K562 (cell line): ENCODE results near the gene CST9L. TPM values are rescaled to one million over a fixed set of nuclear protein-coding genes. Genes with fewer than 3 reads are reported as not detected.

ENCODE experiments used
- ATAC-seq: fragments of 200-7000 bp; cut with Tn5 transposase; 3 replicates; pipeline ENCODE4 v1.9.1; 2020; ENCODE audit warnings: moderate library complexity
- BruUV-seq: library from RNA; stranded (reverse); fragments of 400-500 nt; replicated peaks from 2 replicates; lab custom pipeline; 2021; lab: Mats Ljungman, UMichigan
- CTCF ChIA-PET: fragments of 300-600 bp; formaldehyde crosslinking; extraction: SDS; loops from one replicate; lab custom pipeline; 2021; ENCODE audit warnings: low intra/inter-chr PET ratio; lab: Yijun Ruan, JAX
- POLR2A ChIA-PET: fragments of 300-600, 350-650 bp; sonication (Branson Sonifier 250); formaldehyde crosslinking; extraction: SDS; loops from one replicate; lab custom pipeline; 2021; ENCODE audit warnings: antibody characterized with exemption, inconsistent platforms; lab: Yijun Ruan, JAX
- DNase-seq, 4 experiments: peaks; one replicate each; pipeline versions ENCODE4 v3.0.0 to v3.0.0-alpha.2; 2011 to 2018; ENCODE audit warnings: low spot score in 3 of 4, mixed read lengths in 3 of 4; ENCODE audit errors: extremely low read depth in 1 of 4
- FAIRE-seq: peaks from 2 replicates; lab custom pipeline; 2011; peaks lifted over from hg19 to GRCh38; lab: Jason Lieb, UNC
- H2AFZ ChIP-seq: 2 replicates; pipeline ENCODE4 v1.6.0; 2011; ENCODE audit warnings: low read depth, low read length, control low read depth, inconsistent platforms
- H3K27ac ChIP-seq: fragments of 200-600 bp; 3 replicates; pipeline ENCODE4 v1.8.0; 2011; ENCODE audit warnings: low read depth, mild to moderate bottlenecking, control low read depth, inconsistent platforms, low read length, moderate library complexity, mixed read lengths; ENCODE audit errors: extremely low read depth
- H3K27me3 ChIP-seq, 2 experiments: fragments of 300-600 bp in 1 of 2; 2 replicates in 1 of 2; 3 replicates in 1 of 2; pipeline versions ENCODE4 v1.6.0 to v1.8.0; 2011; ENCODE audit warnings: inconsistent platforms in 2 of 2, low read length in 2 of 2, mild to moderate bottlenecking in 1 of 2, mixed read lengths in 1 of 2, moderate library complexity in 1 of 2; ENCODE audit not compliant: control insufficient read depth in 2 of 2, insufficient read depth in 2 of 2
- H3K36me3 ChIP-seq: fragments of 300-600 bp; 3 replicates; pipeline ENCODE4 v1.8.0; 2011; ENCODE audit warnings: mild to moderate bottlenecking, low read length, inconsistent platforms; ENCODE audit not compliant: control insufficient read depth, insufficient read depth
- H3K4me1 ChIP-seq, 2 experiments: fragments of 200-600 bp in 1 of 2; replicated peaks in 1 of 2; 2 replicates in 1 of 2; 3 replicates in 1 of 2; pipeline versions ENCODE4 v1.5.1 to v1.8.0; 2011; ENCODE audit warnings: inconsistent platforms in 2 of 2, low read length in 2 of 2, mild to moderate bottlenecking in 1 of 2, mixed read lengths in 1 of 2, moderate library complexity in 1 of 2; ENCODE audit not compliant: control insufficient read depth in 2 of 2, insufficient read depth in 2 of 2
- H3K4me2 ChIP-seq: 2 replicates; pipeline ENCODE4 v1.6.1; 2011; ENCODE audit warnings: low read length, control low read depth, inconsistent platforms, mixed read lengths; ENCODE audit not compliant: insufficient read depth
- H3K4me3 ChIP-seq: fragments of 200-600 bp; sonication (generic), shearing (Covaris generic); 2 replicates; pipeline ENCODE4 v1.5.1; 2016; ENCODE audit warnings: control low read depth, inconsistent platforms
- H3K79me2 ChIP-seq: fragments of 200-600 bp; 3 replicates; pipeline ENCODE4 v1.8.0; 2011; ENCODE audit warnings: low read length, inconsistent platforms; ENCODE audit not compliant: control insufficient read depth, insufficient read depth
- H3K9ac ChIP-seq, 2 experiments: 2 replicates each; pipeline versions ENCODE4 v1.6.0 to v1.6.1; 2011; ENCODE audit warnings: low read depth in 2 of 2, low read length in 2 of 2, control low read depth in 1 of 2, inconsistent platforms in 1 of 2, mild to moderate bottlenecking in 1 of 2, mixed read lengths in 1 of 2; ENCODE audit not compliant: insufficient read depth in 1 of 2
- H3K9me1 ChIP-seq: one replicate; pipeline ENCODE4 v1.6.0; 2011; ENCODE audit warnings: inconsistent platforms, mild to moderate bottlenecking, low read length, moderate library complexity; ENCODE audit not compliant: control insufficient read depth, insufficient read depth
- H3K9me3 ChIP-seq: replicated peaks from 2 replicates; pipeline ENCODE4 v1.5.1; 2011; ENCODE audit warnings: low read depth, low read length, inconsistent platforms; ENCODE audit not compliant: control insufficient read depth, insufficient read depth
- H4K20me1 ChIP-seq: replicated peaks from 2 replicates; pipeline ENCODE4 v1.6.1; 2011; ENCODE audit warnings: low read length, inconsistent platforms, mixed read lengths; ENCODE audit not compliant: control insufficient read depth, insufficient read depth
- BHLHE40 ChIP-seq: IDR thresholded peaks from 2 replicates; pipeline ENCODE4 v1.6.1; 2011; ENCODE audit warnings: low read length, improper control_type of control experiment
- CBFB ChIP-seq: sonication (generic); formaldehyde crosslinking; IDR thresholded peaks from 2 replicates; pipeline ENCODE4 v1.4.0; 2020; ENCODE audit warnings: mild to moderate bottlenecking, missing genetic modification reagents
- JUND ChIP-seq, 2 experiments: IDR thresholded peaks; 2 replicates in 1 of 2; 3 replicates in 1 of 2; pipeline ENCODE4 v1.6.1; 2011; ENCODE audit warnings: borderline replicate concordance in 2 of 2, low read depth in 2 of 2, low read length in 2 of 2, improper control_type of control experiment in 1 of 2, missing biosample characterization in 1 of 2, missing genetic modification characterization in 1 of 2, missing genetic modification reagents in 1 of 2
- RBM39 ChIP-seq: fragments of 200-400 bp; formaldehyde crosslinking; optimal IDR thresholded peaks from 2 replicates; pipeline ENCODE3; 2018; ENCODE audit warnings: low read depth, low read length
- TEAD4 ChIP-seq, 2 experiments: sonication (generic) in 1 of 2; formaldehyde crosslinking in 1 of 2; IDR thresholded peaks; 2 replicates each; pipeline versions ENCODE4 v1.6.1 to v1.8.0; 2012 to 2022; ENCODE audit warnings: borderline replicate concordance in 1 of 2, inconsistent platforms in 1 of 2, low read length in 1 of 2, mild to moderate bottlenecking in 1 of 2, missing genetic modification reagents in 1 of 2
- ZBTB33 ChIP-seq: sonication (generic); formaldehyde crosslinking; IDR thresholded peaks from 2 replicates; pipeline ENCODE4 v1.8.1; 2023; ENCODE audit warnings: mild to moderate bottlenecking, missing genetic modification reagents
- ZC3H11A ChIP-seq: IDR thresholded peaks from 2 replicates; pipeline ENCODE4 v1.6.1; 2012; ENCODE audit warnings: low read depth, low read length, improper control_type of control experiment
- WGBS: fragments of 100-300 bp; shearing (Covaris generic); methylation state at CpG from one replicate; pipeline ENCODE4 v1.1.6; 2016; ENCODE audit warnings: low coverage, mixed read lengths; ENCODE audit not compliant: insufficient coverage; ENCODE audit errors: missing lambda C conversion rate; 5-methylcytosine and 5-hydroxymethylcytosine counted together
- in situ Hi-C: fragments of 300-500 bp; cut with MboI; formaldehyde crosslinking; loops from 4 replicates; pipeline ENCODE4 v1.15.0; 2018; ENCODE audit warnings: inconsistent platforms, mixed read lengths
- intact Hi-C: fragments of 100-400 bp; cut with micrococcal nuclease; formaldehyde crosslinking; loops from 2 replicates; pipeline ENCODE4 v1.14.2; 2022
- polyA plus RNA-seq, 8 experiments: library from polyadenylated mRNA; depleted of rRNA in 4 of 8; stranded (reverse) in 5 of 8; unstranded in 3 of 8; fragments of >200 nt; fragmentation: Nextera tagmentation in 2 of 8; fragmentation: Illumina TruSeq in 1 of 8; extraction: Ambion mirVana in 2 of 8; extraction: Trizol in 1 of 8; gene quantifications; 2 replicates each; pipeline versions ENCODE4 v1.2.1 to v1.2.3, GENCODE V29; 2011 to 2014; ENCODE audit warnings: inconsistent platforms in 1 of 8, missing spikeins in 1 of 8
- total RNA-seq, 7 experiments: library from RNA; depleted of rRNA in 6 of 7; stranded (reverse); fragments of >200 nt in 6 of 7; fragmentation: Illumina TruSeq in 2 of 7; extraction: Trizol in 2 of 7; gene quantifications; 2 replicates each; pipeline versions ENCODE4 v1.2.1 to v1.2.3, GENCODE V29; 2011 to 2021; ENCODE audit warnings: low replicate concordance in 1 of 7
- TF ChIP-seq, protein P1 (sequence below): IDR thresholded peaks from 2 replicates; pipeline ENCODE4 v1.6.1; 2016; ENCODE audit warnings: missing genetic modification characterization, missing compliant biosample characterization

The CST9L gene
- total and polyA plus RNA-seq, 9 of the 15 experiments (the other 6 are each of a cell fraction or from before 2014, with no cell fraction given), result not detected

- in situ Hi-C loops, result loop anchor here (10.0 kb wide), 1 partner anchor 179 kb away; the partner anchor contains the start of gene CSTL1
- Histone ChIP-seq H3K79me2 (no peaks in the 10 kb centered on the region), H4K20me1 (no peaks in the 10 kb centered on the region), H3K4me3 (no peak overlapping the region), H2AFZ (no peak overlapping the region), H3K9me1 (no peaks in the 10 kb centered on the region), H3K9ac (no peak overlapping the region)
- CTCF ChIA-PET, result no interaction called here
- no peak for ATAC-seq
- 0% methylated on average over 5 of the region's 5 CpGs for WGBS
- intact Hi-C loops, result no loop called here
- POLR2A ChIA-PET, result interaction anchor here (1.0 kb wide), 1 partner anchor 9 kb away, joined by 4 read pairs; no protein-coding TSS in a partner anchor
- TF ChIP-seq ZC3H11A (no peak), RBM39 (no peak), JUND (IDR thresholded peaks at IDR 0.05; ENCODE audit: borderline replicate concordance, low read depth, low read length) (no peak), JUND (tag; IDR thresholded peaks at IDR 0.05; ENCODE audit: borderline replicate concordance, low read depth, low read length) (no peak), TEAD4 (IDR thresholded peaks at IDR 0.05; ENCODE audit: low read length) (no peak), TEAD4 (CRISPR knock-in tag; IDR thresholded peaks at IDR 0.05; ENCODE audit: borderline replicate concordance) (no peak), CBFB (CRISPR knock-in tag) (no peak), BHLHE40 (no peak), ZBTB33 (no peak)
- TF ChIP-seq, protein P1, sequence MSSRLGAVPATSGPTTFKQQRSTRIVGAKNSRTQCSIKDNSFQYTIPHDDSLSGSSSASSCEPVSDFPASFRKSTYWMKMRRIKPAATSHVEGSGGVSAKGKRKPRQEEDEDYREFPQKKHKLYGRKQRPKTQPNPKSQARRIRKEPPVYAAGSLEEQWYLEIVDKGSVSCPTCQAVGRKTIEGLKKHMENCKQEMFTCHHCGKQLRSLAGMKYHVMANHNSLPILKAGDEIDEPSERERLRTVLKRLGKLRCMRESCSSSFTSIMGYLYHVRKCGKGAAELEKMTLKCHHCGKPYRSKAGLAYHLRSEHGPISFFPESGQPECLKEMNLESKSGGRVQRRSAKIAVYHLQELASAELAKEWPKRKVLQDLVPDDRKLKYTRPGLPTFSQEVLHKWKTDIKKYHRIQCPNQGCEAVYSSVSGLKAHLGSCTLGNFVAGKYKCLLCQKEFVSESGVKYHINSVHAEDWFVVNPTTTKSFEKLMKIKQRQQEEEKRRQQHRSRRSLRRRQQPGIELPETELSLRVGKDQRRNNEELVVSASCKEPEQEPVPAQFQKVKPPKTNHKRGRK, result no peak
- TF ChIP-seq, all 486 proteins: peak for 0
- BruUV-seq, result no TSS peak
- no peaks in the 10 kb centered on the region for H3K36me3 ChIP-seq
- no peaks in the 10 kb centered on the region for H3K9me3 ChIP-seq
- H3K4me1 ChIP-seq, result no peaks in the 10 kb centered on the region
- H3K4me2 ChIP-seq, result no peak overlapping the region
- DNase-seq (no peak), FAIRE-seq (no peak)
- H3K27ac ChIP-seq, result no peak overlapping the region
- H3K27me3 ChIP-seq, result peaks cover 0 to 5% of the 10 kb centered on the region in 2 experiments; a peak in 2 of 5 replicates
Observed at GRCh38 chr20:23614163-23614562, 45.9 kb upstream of the CST9L start.
